K562 (cell line): ENCODE results near the gene ABL1.

Experiments
- CCNT2 ChIP-seq: IDR thresholded peaks from 2 replicates; pipeline ENCODE4 v1.6.1; 2011; ENCODE audit warnings: borderline replicate concordance, low read depth, mild to moderate bottlenecking, moderate library complexity, mixed read lengths, low read length; ENCODE audit not compliant: insufficient read length; ENCODE audit errors: extremely low read depth
- EP300 ChIP-seq: IDR thresholded peaks from 2 replicates; pipeline ENCODE4 v1.6.1; 2012; ENCODE audit warnings: low read length, improper control_type of control experiment
- EZH2 ChIP-seq: IDR thresholded peaks from 2 replicates; pipeline ENCODE4 v1.6.1; 2012; ENCODE audit warnings: low read depth, mild to moderate bottlenecking, inconsistent platforms, low read length, borderline replicate concordance
- FOXK2 ChIP-seq, 2 experiments: fragments of 450-650 bp; IDR thresholded peaks in 1 of 2; conservative IDR thresholded peaks in 1 of 2; 2 replicates each; pipeline ENCODE4 v1.6.1; 2016; ENCODE audit warnings: low read depth in 2 of 2, mild to moderate bottlenecking in 1 of 2
- KHSRP ChIP-seq: fragments of 450-650 bp; IDR thresholded peaks from 2 replicates; pipeline ENCODE4 v1.6.1; 2017
- KLF13 ChIP-seq: fragments of 450-650 bp; IDR thresholded peaks from 2 replicates; pipeline ENCODE4 v1.6.1; 2016; ENCODE audit warnings: missing genetic modification characterization, low read depth, mild to moderate bottlenecking, missing compliant biosample characterization, moderate library complexity, borderline replicate concordance
- MYNN ChIP-seq, 2 experiments: sonication (generic); formaldehyde crosslinking in 1 of 2; IDR thresholded peaks; 2 replicates each; pipeline versions ENCODE4 v1.5.0 to v1.6.1; 2016 to 2020; ENCODE audit warnings: antibody characterized with exemption in 1 of 2, missing genetic modification reagents in 1 of 2
- NFRKB ChIP-seq: fragments of 450-650 bp; IDR thresholded peaks from 2 replicates; pipeline ENCODE4 v1.6.1; 2016; ENCODE audit warnings: low read depth
- POLR2A ChIP-seq: fragments of 450-650 bp; conservative IDR thresholded peaks from 2 replicates; pipeline ENCODE4 v1.6.1; 2016
- PTTG1 ChIP-seq: fragments of 450-650 bp; IDR thresholded peaks from 2 replicates; pipeline ENCODE4 v1.6.1; 2016; ENCODE audit warnings: low read depth, mild to moderate bottlenecking, missing genetic modification characterization, missing compliant biosample characterization
- RAD21 ChIP-seq, 2 experiments: fragments of 250-450 bp in 1 of 2; fragments of 450-650 bp in 1 of 2; sonication (Bioruptor Pico) in 1 of 2; formaldehyde crosslinking in 1 of 2; IDR thresholded peaks in 1 of 2; conservative IDR thresholded peaks in 1 of 2; 2 replicates each; pipeline versions ENCODE4 v1.4.0 to v1.8.0; 2020 to 2022; ENCODE audit warnings: mild to moderate bottlenecking in 2 of 2, moderate library complexity in 1 of 2
- SP1 ChIP-seq: sonication (generic); formaldehyde crosslinking; IDR thresholded peaks from 2 replicates; pipeline ENCODE4 v1.8.1; 2022; ENCODE audit warnings: mild to moderate bottlenecking, missing genetic modification reagents
- U2AF2 ChIP-seq: fragments of 200-400 bp; formaldehyde crosslinking; optimal IDR thresholded peaks from 2 replicates; pipeline ENCODE3; 2017; ENCODE audit warnings: low read depth, mild to moderate bottlenecking, low read length
- TF ChIP-seq, protein P1 (sequence below): sonication (generic); formaldehyde crosslinking; IDR thresholded peaks from 2 replicates; pipeline ENCODE4 v1.8.0; 2022; ENCODE audit warnings: missing genetic modification reagents, mild to moderate bottlenecking, borderline replicate concordance

DNA sequence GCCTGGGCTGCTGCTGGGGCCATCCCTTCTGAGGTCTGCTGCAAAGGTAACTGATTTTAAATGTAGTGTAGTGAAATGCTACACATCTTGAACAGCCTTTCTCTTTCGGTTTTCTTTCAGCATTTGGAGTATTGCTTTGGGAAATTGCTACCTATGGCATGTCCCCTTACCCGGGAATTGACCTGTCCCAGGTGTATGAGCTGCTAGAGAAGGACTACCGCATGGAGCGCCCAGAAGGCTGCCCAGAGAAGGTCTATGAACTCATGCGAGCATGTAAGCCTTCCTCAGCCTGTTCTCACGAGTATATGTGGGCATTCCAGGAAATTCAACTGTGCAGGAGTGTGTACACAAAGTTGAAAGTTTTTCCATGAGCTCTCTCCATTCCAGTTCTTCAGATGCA lies 43.2 kb downstream of the ABL1 start:
- no peak for TF ChIP-seq RAD21 (CRISPR knock-in tag; conservative IDR thresholded peaks at IDR 0.05 in 1 of 2, IDR thresholded peaks at IDR 0.05 in 1 of 2)
- no peak for TF ChIP-seq POLR2A
- no peak for TF ChIP-seq EZH2
- TF ChIP-seq EP300 = no peak
- TF ChIP-seq, protein P1, sequence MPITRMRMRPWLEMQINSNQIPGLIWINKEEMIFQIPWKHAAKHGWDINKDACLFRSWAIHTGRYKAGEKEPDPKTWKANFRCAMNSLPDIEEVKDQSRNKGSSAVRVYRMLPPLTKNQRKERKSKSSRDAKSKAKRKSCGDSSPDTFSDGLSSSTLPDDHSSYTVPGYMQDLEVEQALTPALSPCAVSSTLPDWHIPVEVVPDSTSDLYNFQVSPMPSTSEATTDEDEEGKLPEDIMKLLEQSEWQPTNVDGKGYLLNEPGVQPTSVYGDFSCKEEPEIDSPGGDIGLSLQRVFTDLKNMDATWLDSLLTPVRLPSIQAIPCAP = no peak
- no peak for TF ChIP-seq FOXK2 (conservative IDR thresholded peaks at IDR 0.05 in 1 of 2, IDR thresholded peaks at IDR 0.05 in 1 of 2; ENCODE audit: low read depth in 2 of 2)
- no peak for TF ChIP-seq NFRKB
- no peak for TF ChIP-seq KHSRP
- no peak for TF ChIP-seq U2AF2
- TF ChIP-seq MYNN (IDR thresholded peaks at IDR 0.05) = no peak
- no peak for TF ChIP-seq MYNN (CRISPR knock-in tag; IDR thresholded peaks at IDR 0.05)
- no peak for TF ChIP-seq KLF13 (tag)
- TF ChIP-seq PTTG1 = no peak
- TF ChIP-seq SP1 (CRISPR knock-in tag) = no peak
- no peak for TF ChIP-seq CCNT2
